WTC11 (cell line): ENCODE data around the gene PRR23C. TPM values are rescaled to one million over a fixed set of nuclear protein-coding genes. Genes with fewer than 3 reads are reported as not detected.

ENCODE experiments used
- ATAC-seq: fragments of 200-7000 bp; cut with Tn5 transposase; 2 replicates; pipeline ENCODE4 v1.10.0; 2021; ENCODE audit warnings: mild to moderate bottlenecking, moderate library complexity
- CTCF ChIA-PET: fragments of 300-600 bp; sonication (Branson Sonifier 250); formaldehyde crosslinking; loops from one replicate; lab custom pipeline; 2021; ENCODE audit warnings: antibody characterized with exemption; lab: Charles Lee
- POLR2A ChIA-PET: fragments of 350-600 bp; sonication (Branson Sonifier 250); formaldehyde crosslinking; loops from one replicate; lab custom pipeline; 2021; ENCODE audit warnings: antibody characterized with exemption; lab: Charles Lee
- DNase-seq: peaks from one replicate; pipeline ENCODE4 v3.0.0; 2021; ENCODE audit warnings: low spot score
- H3K27ac Mint-ChIP-seq: 2 replicates; pipeline ENCODE4 v1.8.0; 2021; ENCODE audit warnings: mixed read lengths
- H3K27me3 Mint-ChIP-seq: 2 replicates; pipeline ENCODE4 v1.8.0; 2021; ENCODE audit warnings: low read depth, mild to moderate bottlenecking, moderate library complexity, mixed read lengths
- H3K36me3 Mint-ChIP-seq: 2 replicates; pipeline ENCODE4 v1.8.0; 2021; ENCODE audit warnings: mixed read lengths
- H3K4me1 Mint-ChIP-seq: 2 replicates; pipeline ENCODE4 v1.8.0; 2022; ENCODE audit warnings: mixed read lengths
- H3K4me3 Mint-ChIP-seq: 2 replicates; pipeline ENCODE4 v1.8.0; 2021; ENCODE audit warnings: mild to moderate bottlenecking, moderate library complexity, mixed read lengths
- H3K9me3 Mint-ChIP-seq: 2 replicates; pipeline ENCODE4 v1.8.0; 2021; ENCODE audit warnings: mixed read lengths
- CBFB ChIP-seq: sonication (generic); formaldehyde crosslinking; IDR thresholded peaks from 2 replicates; pipeline ENCODE4 v1.8.1; 2022; ENCODE audit warnings: mild to moderate bottlenecking, low read depth, missing genetic modification reagents
- FOXJ3 ChIP-seq: sonication (generic); formaldehyde crosslinking; IDR thresholded peaks from 2 replicates; pipeline ENCODE4 v1.9.0; 2021; ENCODE audit warnings: missing genetic modification reagents, mild to moderate bottlenecking, borderline replicate concordance
- FOXK1 ChIP-seq: sonication (generic); formaldehyde crosslinking; IDR thresholded peaks from 2 replicates; pipeline ENCODE4 v1.8.0; 2022; ENCODE audit warnings: mild to moderate bottlenecking, moderate library complexity, missing genetic modification reagents
- GRHL2 ChIP-seq: fragments of 250-450 bp; sonication (Bioruptor Pico); IDR thresholded peaks from 2 replicates; pipeline ENCODE4 v1.8.0; 2022; ENCODE audit warnings: mild to moderate bottlenecking, moderate library complexity; ENCODE audit not compliant: insufficient replicate concordance, severe bottlenecking
- MYBL2 ChIP-seq: sonication (generic); formaldehyde crosslinking; IDR thresholded peaks from 2 replicates; pipeline ENCODE4 v1.8.1; 2023; ENCODE audit warnings: mild to moderate bottlenecking, moderate library complexity, missing genetic modification reagents
- NFATC4 ChIP-seq: fragments of 250-450 bp; sonication (Bioruptor Pico); IDR thresholded peaks from 2 replicates; pipeline ENCODE4 v1.9.0; 2021; ENCODE audit warnings: mild to moderate bottlenecking
- NR1H2 ChIP-seq: sonication (generic); formaldehyde crosslinking; IDR thresholded peaks from 2 replicates; pipeline ENCODE4 v1.9.0; 2021; ENCODE audit warnings: mild to moderate bottlenecking, moderate library complexity, missing genetic modification reagents
- RORB ChIP-seq: fragments of 250-450 bp; sonication (Bioruptor Pico); IDR thresholded peaks from 2 replicates; pipeline ENCODE4 v1.9.0; 2021; ENCODE audit warnings: mild to moderate bottlenecking
- SMAD3 ChIP-seq: sonication (generic); formaldehyde crosslinking; IDR thresholded peaks from 2 replicates; pipeline ENCODE4 v1.8.0; 2022; ENCODE audit warnings: missing genetic modification reagents, mild to moderate bottlenecking, borderline replicate concordance
- TCF7 ChIP-seq: sonication (generic); formaldehyde crosslinking; IDR thresholded peaks from 2 replicates; pipeline ENCODE4 v1.8.0; 2022; ENCODE audit warnings: mild to moderate bottlenecking, low read depth, missing genetic modification reagents, moderate library complexity
- ZNF396 ChIP-seq: fragments of 250-450 bp; sonication (Bioruptor Pico); IDR thresholded peaks from 2 replicates; pipeline ENCODE4 v1.8.0; 2021; ENCODE audit warnings: mild to moderate bottlenecking, moderate library complexity, borderline replicate concordance
- ZNF671 ChIP-seq: fragments of 250-450 bp; sonication (Bioruptor Pico); IDR thresholded peaks from 2 replicates; pipeline ENCODE4 v1.8.0; 2021; ENCODE audit warnings: mild to moderate bottlenecking
- total RNA-seq: library from RNA; stranded (reverse); gene quantifications from 3 replicates; pipeline ENCODE4 v1.2.3, GENCODE V29; 2021
- TF ChIP-seq, protein P1 (sequence below): sonication (generic); formaldehyde crosslinking; IDR thresholded peaks from 2 replicates; pipeline ENCODE4 v1.8.1; 2023; ENCODE audit warnings: mild to moderate bottlenecking, missing genetic modification reagents, moderate library complexity
- TF ChIP-seq, protein P2 (sequence below): sonication (generic); formaldehyde crosslinking; IDR thresholded peaks from 2 replicates; pipeline ENCODE4 v1.8.1; 2023; ENCODE audit warnings: mild to moderate bottlenecking, missing genetic modification reagents, borderline replicate concordance
- TF ChIP-seq, protein P3 (sequence below): sonication (generic); formaldehyde crosslinking; IDR thresholded peaks from 2 replicates; pipeline ENCODE4 v1.8.0; 2022; ENCODE audit warnings: missing genetic modification reagents
- TF ChIP-seq, protein P4 (sequence below): sonication (generic); formaldehyde crosslinking; IDR thresholded peaks from 2 replicates; pipeline ENCODE4 v1.8.0; 2023; ENCODE audit warnings: missing genetic modification reagents, mild to moderate bottlenecking, borderline replicate concordance
- TF ChIP-seq, protein P5 (sequence below): fragments of 250-450 bp; sonication (Bioruptor Pico); IDR thresholded peaks from 2 replicates; pipeline ENCODE4 v1.9.0; 2021; ENCODE audit warnings: moderate library complexity, mild to moderate bottlenecking, inconsistent platforms, borderline replicate concordance
- TF ChIP-seq, protein P6 (sequence below): fragments of 250-450 bp; sonication (Bioruptor Pico); IDR thresholded peaks from 2 replicates; pipeline ENCODE4 v1.8.0; 2021; ENCODE audit warnings: mild to moderate bottlenecking
- TF ChIP-seq, protein P7 (sequence below): sonication (generic); formaldehyde crosslinking; IDR thresholded peaks from 2 replicates; pipeline ENCODE4 v1.8.1; 2022; ENCODE audit warnings: low read depth, missing genetic modification reagents, borderline replicate concordance

PRR23C gene
- total RNA-seq, 1 experiment from 2014 or later, result not detected

DNA sequence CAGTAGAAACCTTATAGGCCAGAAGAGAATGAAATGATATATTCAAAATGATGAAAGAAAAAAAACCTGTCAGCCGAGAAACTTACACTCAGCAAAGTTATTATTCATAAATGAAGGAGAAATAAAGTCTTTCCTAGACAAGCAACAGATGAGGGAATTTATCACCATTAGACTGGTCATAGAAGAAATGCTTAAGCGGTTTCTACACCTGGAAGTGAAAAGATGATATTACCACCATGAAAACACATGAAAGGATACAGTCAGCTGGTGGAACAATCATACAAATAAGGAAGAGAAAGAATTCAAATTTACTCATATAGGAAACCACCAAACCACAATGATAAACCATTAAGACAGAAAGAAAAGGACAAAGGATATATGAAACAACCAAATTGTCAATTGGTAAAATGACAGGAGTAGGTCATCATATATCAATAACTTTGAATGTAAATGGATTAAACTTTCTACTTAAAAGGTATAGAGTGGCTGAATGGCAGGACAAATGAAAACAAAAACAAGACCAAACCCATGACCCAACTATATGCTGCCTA, 29.9 kb upstream of the PRR23C start:
- CTCF ChIA-PET, result no interaction called here
- Mint-ChIP-seq H3K27ac (no peak overlapping the region), H3K4me1 (no peaks in the 10 kb centered on the region), H3K4me3 (no peak overlapping the region), H3K27me3 (peaks cover 14% of the 10 kb centered on the region), H3K36me3 (no peaks in the 10 kb centered on the region), H3K9me3 (peaks cover 44% of the 10 kb centered on the region)
- POLR2A ChIA-PET, result no interaction called here
- TF ChIP-seq, protein P1, sequence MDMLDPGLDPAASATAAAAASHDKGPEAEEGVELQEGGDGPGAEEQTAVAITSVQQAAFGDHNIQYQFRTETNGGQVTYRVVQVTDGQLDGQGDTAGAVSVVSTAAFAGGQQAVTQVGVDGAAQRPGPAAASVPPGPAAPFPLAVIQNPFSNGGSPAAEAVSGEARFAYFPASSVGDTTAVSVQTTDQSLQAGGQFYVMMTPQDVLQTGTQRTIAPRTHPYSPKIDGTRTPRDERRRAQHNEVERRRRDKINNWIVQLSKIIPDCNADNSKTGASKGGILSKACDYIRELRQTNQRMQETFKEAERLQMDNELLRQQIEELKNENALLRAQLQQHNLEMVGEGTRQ (CRISPR knock-in tag), result no peak
- TF ChIP-seq, protein P2, sequence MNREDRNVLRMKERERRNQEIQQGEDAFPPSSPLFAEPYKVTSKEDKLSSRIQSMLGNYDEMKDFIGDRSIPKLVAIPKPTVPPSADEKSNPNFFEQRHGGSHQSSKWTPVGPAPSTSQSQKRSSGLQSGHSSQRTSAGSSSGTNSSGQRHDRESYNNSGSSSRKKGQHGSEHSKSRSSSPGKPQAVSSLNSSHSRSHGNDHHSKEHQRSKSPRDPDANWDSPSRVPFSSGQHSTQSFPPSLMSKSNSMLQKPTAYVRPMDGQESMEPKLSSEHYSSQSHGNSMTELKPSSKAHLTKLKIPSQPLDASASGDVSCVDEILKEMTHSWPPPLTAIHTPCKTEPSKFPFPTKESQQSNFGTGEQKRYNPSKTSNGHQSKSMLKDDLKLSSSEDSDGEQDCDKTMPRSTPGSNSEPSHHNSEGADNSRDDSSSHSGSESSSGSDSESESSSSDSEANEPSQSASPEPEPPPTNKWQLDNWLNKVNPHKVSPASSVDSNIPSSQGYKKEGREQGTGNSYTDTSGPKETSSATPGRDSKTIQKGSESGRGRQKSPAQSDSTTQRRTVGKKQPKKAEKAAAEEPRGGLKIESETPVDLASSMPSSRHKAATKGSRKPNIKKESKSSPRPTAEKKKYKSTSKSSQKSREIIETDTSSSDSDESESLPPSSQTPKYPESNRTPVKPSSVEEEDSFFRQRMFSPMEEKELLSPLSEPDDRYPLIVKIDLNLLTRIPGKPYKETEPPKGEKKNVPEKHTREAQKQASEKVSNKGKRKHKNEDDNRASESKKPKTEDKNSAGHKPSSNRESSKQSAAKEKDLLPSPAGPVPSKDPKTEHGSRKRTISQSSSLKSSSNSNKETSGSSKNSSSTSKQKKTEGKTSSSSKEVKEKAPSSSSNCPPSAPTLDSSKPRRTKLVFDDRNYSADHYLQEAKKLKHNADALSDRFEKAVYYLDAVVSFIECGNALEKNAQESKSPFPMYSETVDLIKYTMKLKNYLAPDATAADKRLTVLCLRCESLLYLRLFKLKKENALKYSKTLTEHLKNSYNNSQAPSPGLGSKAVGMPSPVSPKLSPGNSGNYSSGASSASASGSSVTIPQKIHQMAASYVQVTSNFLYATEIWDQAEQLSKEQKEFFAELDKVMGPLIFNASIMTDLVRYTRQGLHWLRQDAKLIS, result no peak
- TF ChIP-seq MYBL2 (CRISPR knock-in tag), result no peak
- no peak for TF ChIP-seq SMAD3 (CRISPR knock-in tag)
- TF ChIP-seq NR1H2 (CRISPR knock-in tag), result no peak
- no peak for TF ChIP-seq FOXJ3
- ATAC-seq, result no peak
- DNase-seq, result no peak

DNA sequence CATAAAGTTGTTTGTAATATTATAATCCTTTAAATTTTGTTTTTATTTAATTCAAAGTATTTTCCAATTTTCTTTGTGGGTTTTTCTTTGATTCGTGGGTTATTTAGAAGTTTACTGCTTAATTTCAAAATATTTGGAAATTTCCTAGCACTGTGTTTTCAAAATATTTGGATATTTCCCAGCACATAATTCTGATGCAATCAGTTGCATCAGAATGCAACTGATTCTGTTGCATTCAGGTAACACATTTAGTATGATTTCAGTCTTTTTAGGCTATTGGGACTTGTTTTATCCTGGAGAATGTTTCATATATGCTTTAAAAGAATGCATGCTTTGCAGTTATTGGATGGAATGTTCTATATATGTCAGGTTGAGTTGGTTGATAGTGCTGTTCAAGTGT, 18.2 kb upstream of the PRR23C start:
- POLR2A ChIA-PET, result no interaction called here
- H3K27me3 Mint-ChIP-seq, result no peaks in the 10 kb centered on the region
- H3K4me1 Mint-ChIP-seq, result no peaks in the 10 kb centered on the region
- ATAC-seq, result no peak
- H3K27ac Mint-ChIP-seq, result no peak overlapping the region
- no peaks in the 10 kb centered on the region; the same call in 1 of the 2 replicates for H3K9me3 Mint-ChIP-seq
- DNase-seq, result no peak
- no peaks in the 10 kb centered on the region for H3K36me3 Mint-ChIP-seq
- CTCF ChIA-PET, result no interaction called here
- no peak overlapping the region for H3K4me3 Mint-ChIP-seq
- no peak for TF ChIP-seq CBFB (CRISPR knock-in tag)
- TF ChIP-seq, protein P3, sequence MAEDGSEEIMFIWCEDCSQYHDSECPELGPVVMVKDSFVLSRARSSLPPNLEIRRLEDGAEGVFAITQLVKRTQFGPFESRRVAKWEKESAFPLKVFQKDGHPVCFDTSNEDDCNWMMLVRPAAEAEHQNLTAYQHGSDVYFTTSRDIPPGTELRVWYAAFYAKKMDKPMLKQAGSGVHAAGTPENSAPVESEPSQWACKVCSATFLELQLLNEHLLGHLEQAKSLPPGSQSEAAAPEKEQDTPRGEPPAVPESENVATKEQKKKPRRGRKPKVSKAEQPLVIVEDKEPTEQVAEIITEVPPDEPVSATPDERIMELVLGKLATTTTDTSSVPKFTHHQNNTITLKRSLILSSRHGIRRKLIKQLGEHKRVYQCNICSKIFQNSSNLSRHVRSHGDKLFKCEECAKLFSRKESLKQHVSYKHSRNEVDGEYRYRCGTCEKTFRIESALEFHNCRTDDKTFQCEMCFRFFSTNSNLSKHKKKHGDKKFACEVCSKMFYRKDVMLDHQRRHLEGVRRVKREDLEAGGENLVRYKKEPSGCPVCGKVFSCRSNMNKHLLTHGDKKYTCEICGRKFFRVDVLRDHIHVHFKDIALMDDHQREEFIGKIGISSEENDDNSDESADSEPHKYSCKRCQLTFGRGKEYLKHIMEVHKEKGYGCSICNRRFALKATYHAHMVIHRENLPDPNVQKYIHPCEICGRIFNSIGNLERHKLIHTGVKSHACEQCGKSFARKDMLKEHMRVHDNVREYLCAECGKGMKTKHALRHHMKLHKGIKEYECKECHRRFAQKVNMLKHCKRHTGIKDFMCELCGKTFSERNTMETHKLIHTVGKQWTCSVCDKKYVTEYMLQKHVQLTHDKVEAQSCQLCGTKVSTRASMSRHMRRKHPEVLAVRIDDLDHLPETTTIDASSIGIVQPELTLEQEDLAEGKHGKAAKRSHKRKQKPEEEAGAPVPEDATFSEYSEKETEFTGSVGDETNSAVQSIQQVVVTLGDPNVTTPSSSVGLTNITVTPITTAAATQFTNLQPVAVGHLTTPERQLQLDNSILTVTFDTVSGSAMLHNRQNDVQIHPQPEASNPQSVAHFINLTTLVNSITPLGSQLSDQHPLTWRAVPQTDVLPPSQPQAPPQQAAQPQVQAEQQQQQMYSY (CRISPR knock-in tag), result no peak
- TF ChIP-seq, protein P4, sequence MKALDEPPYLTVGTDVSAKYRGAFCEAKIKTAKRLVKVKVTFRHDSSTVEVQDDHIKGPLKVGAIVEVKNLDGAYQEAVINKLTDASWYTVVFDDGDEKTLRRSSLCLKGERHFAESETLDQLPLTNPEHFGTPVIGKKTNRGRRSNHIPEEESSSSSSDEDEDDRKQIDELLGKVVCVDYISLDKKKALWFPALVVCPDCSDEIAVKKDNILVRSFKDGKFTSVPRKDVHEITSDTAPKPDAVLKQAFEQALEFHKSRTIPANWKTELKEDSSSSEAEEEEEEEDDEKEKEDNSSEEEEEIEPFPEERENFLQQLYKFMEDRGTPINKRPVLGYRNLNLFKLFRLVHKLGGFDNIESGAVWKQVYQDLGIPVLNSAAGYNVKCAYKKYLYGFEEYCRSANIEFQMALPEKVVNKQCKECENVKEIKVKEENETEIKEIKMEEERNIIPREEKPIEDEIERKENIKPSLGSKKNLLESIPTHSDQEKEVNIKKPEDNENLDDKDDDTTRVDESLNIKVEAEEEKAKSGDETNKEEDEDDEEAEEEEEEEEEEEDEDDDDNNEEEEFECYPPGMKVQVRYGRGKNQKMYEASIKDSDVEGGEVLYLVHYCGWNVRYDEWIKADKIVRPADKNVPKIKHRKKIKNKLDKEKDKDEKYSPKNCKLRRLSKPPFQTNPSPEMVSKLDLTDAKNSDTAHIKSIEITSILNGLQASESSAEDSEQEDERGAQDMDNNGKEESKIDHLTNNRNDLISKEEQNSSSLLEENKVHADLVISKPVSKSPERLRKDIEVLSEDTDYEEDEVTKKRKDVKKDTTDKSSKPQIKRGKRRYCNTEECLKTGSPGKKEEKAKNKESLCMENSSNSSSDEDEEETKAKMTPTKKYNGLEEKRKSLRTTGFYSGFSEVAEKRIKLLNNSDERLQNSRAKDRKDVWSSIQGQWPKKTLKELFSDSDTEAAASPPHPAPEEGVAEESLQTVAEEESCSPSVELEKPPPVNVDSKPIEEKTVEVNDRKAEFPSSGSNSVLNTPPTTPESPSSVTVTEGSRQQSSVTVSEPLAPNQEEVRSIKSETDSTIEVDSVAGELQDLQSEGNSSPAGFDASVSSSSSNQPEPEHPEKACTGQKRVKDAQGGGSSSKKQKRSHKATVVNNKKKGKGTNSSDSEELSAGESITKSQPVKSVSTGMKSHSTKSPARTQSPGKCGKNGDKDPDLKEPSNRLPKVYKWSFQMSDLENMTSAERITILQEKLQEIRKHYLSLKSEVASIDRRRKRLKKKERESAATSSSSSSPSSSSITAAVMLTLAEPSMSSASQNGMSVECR (CRISPR knock-in tag), result no peak
- TF ChIP-seq TCF7 (CRISPR knock-in tag), result no peak
- TF ChIP-seq NFATC4 (CRISPR knock-in tag), result no peak
- TF ChIP-seq, protein P5, sequence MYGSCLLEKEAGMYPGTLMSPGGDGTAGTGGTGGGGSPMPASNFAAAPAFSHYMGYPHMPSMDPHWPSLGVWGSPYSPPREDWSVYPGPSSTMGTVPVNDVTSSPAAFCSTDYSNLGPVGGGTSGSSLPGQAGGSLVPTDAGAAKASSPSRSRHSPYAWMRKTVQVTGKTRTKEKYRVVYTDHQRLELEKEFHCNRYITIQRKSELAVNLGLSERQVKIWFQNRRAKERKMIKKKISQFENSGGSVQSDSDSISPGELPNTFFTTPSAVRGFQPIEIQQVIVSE (CRISPR knock-in tag), result no peak
- no peak for TF ChIP-seq ZNF396 (CRISPR knock-in tag)
- TF ChIP-seq ZNF671 (CRISPR knock-in tag), result no peak
- TF ChIP-seq RORB (CRISPR knock-in tag), result no peak
- TF ChIP-seq, protein P6, sequence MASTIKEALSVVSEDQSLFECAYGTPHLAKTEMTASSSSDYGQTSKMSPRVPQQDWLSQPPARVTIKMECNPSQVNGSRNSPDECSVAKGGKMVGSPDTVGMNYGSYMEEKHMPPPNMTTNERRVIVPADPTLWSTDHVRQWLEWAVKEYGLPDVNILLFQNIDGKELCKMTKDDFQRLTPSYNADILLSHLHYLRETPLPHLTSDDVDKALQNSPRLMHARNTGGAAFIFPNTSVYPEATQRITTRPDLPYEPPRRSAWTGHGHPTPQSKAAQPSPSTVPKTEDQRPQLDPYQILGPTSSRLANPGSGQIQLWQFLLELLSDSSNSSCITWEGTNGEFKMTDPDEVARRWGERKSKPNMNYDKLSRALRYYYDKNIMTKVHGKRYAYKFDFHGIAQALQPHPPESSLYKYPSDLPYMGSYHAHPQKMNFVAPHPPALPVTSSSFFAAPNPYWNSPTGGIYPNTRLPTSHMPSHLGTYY (CRISPR knock-in tag), result no peak
- TF ChIP-seq, protein P7, sequence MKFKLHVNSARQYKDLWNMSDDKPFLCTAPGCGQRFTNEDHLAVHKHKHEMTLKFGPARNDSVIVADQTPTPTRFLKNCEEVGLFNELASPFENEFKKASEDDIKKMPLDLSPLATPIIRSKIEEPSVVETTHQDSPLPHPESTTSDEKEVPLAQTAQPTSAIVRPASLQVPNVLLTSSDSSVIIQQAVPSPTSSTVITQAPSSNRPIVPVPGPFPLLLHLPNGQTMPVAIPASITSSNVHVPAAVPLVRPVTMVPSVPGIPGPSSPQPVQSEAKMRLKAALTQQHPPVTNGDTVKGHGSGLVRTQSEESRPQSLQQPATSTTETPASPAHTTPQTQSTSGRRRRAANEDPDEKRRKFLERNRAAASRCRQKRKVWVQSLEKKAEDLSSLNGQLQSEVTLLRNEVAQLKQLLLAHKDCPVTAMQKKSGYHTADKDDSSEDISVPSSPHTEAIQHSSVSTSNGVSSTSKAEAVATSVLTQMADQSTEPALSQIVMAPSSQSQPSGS (CRISPR knock-in tag), result no peak
- TF ChIP-seq FOXK1 (CRISPR knock-in tag), result no peak
- TF ChIP-seq GRHL2 (CRISPR knock-in tag), result no peak
